CD4-positive, alpha-beta T cell treated with Interleukin-15 for 4 hours (primary cell): ENCODE data around the gene JAKMIP2.
"Not testable (repeated sequence)": the region's sequence is repeated elsewhere in the genome, so short reads cannot be mapped to it uniquely, and the experiment has no call there.

Experiments used
- DNase-seq: peaks from one replicate; pipeline ENCODE4 v3.0.0-alpha.2; 2020; ENCODE audit warnings: low spot score

JAKMIP2 gene

GRCh38 chr5:147557876-147558745 lies 224.4 kb downstream of the JAKMIP2 start:
- DNase-seq: no peak

- DNase-seq: no peak
Observed at GRCh38 chr5:147555176-147555575, 227.4 kb downstream of the JAKMIP2 start.

GRCh38 chr5:147554261-147554817 lies 228.2 kb downstream of the JAKMIP2 start:
- no peak for DNase-seq

- not testable (repeated sequence) for DNase-seq
Observed at GRCh38 chr5:147553817-147554216, 228.7 kb downstream of the JAKMIP2 start.

- DNase-seq: no peak
Observed at GRCh38 chr5:147552897-147553296, 229.6 kb downstream of the JAKMIP2 start.

- DNase-seq: no peak
Observed at GRCh38 chr5:147551677-147552076, 230.9 kb downstream of the JAKMIP2 start.

GRCh38 chr5:147547730-147548129 lies 234.8 kb downstream of the JAKMIP2 start:
- DNase-seq: no peak

GRCh38 chr5:147544556-147544955 lies 238.0 kb downstream of the JAKMIP2 start:
- DNase-seq: no peak

- no peak for DNase-seq
Observed at GRCh38 chr5:147539053-147539452, 243.5 kb downstream of the JAKMIP2 start.

- no peak for DNase-seq
Observed at GRCh38 chr5:147538236-147538635, 244.3 kb downstream of the JAKMIP2 start.
